Activated naive CD4-positive, alpha-beta T cell treated with anti-CD3 and anti-CD28 coated beads for 36 hours (primary cell): ENCODE results near the gene LIMA1. TPM values are rescaled to one million over a fixed set of nuclear protein-coding genes. Genes with fewer than 3 reads are reported as not detected.
A peak's percentile ranks its signal among the peaks of the same experiment; 100 is the strongest.
"Not testable (repeated sequence)": the region's sequence is repeated elsewhere in the genome, so short reads cannot be mapped to it uniquely, and the experiment has no call there.

ENCODE experiments used
- CTCF ChIA-PET: fragments of 350-600 bp; sonication (Branson Sonifier 250); formaldehyde crosslinking; loops from one replicate; lab custom pipeline; 2021; ENCODE audit warnings: antibody characterized with exemption; lab: Charles Lee
- DNase-seq: peaks from one replicate; pipeline ENCODE4 v3.0.0-alpha.2; 2020
- H3K27ac Mint-ChIP-seq: one replicate; pipeline ENCODE4 v1.8.0; 2021; ENCODE audit warnings: mild to moderate bottlenecking, mixed read lengths
- H3K27me3 Mint-ChIP-seq: one replicate; pipeline ENCODE4 v1.8.0; 2021; ENCODE audit warnings: low read depth, mixed read lengths
- H3K36me3 Mint-ChIP-seq: one replicate; pipeline ENCODE4 v1.8.0; 2021; ENCODE audit warnings: low read depth, mixed read lengths
- H3K4me1 Mint-ChIP-seq: one replicate; pipeline ENCODE4 v1.8.0; 2021; ENCODE audit warnings: low read depth, mixed read lengths
- H3K4me3 Mint-ChIP-seq: one replicate; pipeline ENCODE4 v1.8.0; 2021; ENCODE audit warnings: mild to moderate bottlenecking, moderate library complexity, mixed read lengths
- H3K9me3 Mint-ChIP-seq: one replicate; pipeline ENCODE4 v1.8.0; 2021; ENCODE audit warnings: mixed read lengths
- intact Hi-C: fragments of 100-400 bp; cut with micrococcal nuclease; formaldehyde crosslinking; loops from one replicate; pipeline ENCODE4 v1.15.1; 2023
- total RNA-seq, 2 experiments: library from RNA; stranded (reverse); gene quantifications; one replicate each; pipeline ENCODE4 v1.2.3, GENCODE V29; 2021

The LIMA1 gene
- total RNA-seq, 2 experiments from 2014 or later = 15.9 to 16.5 TPM

GRCh38 chr12:50313256-50313931, 30.1 kb upstream of the LIMA1 start:
- no peak overlapping the region for H3K27ac Mint-ChIP-seq
- intact Hi-C loops = no loop called here
- H3K36me3 Mint-ChIP-seq = no peaks in the 10 kb centered on the region
- no peak for DNase-seq
- CTCF ChIA-PET = interaction anchor here (1.3 to 2.6 kb wide), 6 partner anchors 92 to 210 kb away, joined by 3 to 12 read pairs (median 4); partner anchors contain the start of gene GPD1
- no peaks in the 10 kb centered on the region for H3K27me3 Mint-ChIP-seq
- no peak overlapping the region for H3K4me3 Mint-ChIP-seq
- no peaks in the 10 kb centered on the region for H3K4me1 Mint-ChIP-seq
- no peaks in the 10 kb centered on the region for H3K9me3 Mint-ChIP-seq

GRCh38 chr12:50311858-50312609, 28.7 kb upstream of the LIMA1 start:
- H3K27me3 Mint-ChIP-seq, H3K4me1 Mint-ChIP-seq, intact Hi-C loops, H3K27ac Mint-ChIP-seq, H3K4me3 Mint-ChIP-seq, DNase-seq, H3K9me3 Mint-ChIP-seq, H3K36me3 Mint-ChIP-seq: not testable (repeated sequence)
- CTCF ChIA-PET = interaction anchor here (0.8 kb wide), 1 partner anchor 29 kb away, joined by 3 read pairs; the partner anchor contains the start of gene LIMA1

GRCh38 chr12:50309950-50310349, 26.6 kb upstream of the LIMA1 start:
- Mint-ChIP-seq H3K27me3 (no peaks in the 10 kb centered on the region), H3K36me3 (no peaks in the 10 kb centered on the region), H3K9me3 (no peaks in the 10 kb centered on the region), H3K4me1 (no peaks in the 10 kb centered on the region), H3K4me3 (no peak overlapping the region), H3K27ac (no peak overlapping the region)
- CTCF ChIA-PET = interaction anchor here (0.6 kb wide), 1 partner anchor 120 kb away, joined by 3 read pairs; no protein-coding TSS in a partner anchor
- intact Hi-C loops = no loop called here
- DNase-seq = no peak

DNA sequence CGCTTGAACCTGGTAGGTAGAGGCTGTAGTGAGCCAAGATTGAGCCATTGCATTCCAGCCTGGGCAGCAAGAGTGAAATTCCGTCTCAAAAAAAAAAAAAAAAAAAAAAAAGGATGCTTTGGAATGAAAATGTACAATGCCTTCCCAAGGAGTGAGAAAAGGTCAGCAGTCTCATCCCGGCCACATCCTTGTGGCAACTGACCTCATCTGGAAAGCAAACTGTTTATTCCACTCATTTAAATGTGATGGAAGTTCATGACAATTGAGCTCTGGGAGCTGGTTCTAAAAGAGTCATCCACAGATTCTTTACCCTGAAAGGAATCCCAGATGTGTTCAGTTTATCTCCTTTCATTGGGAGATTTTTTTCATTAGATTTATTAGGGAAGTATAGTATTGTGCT, 19.4 kb upstream of the LIMA1 start:
- Mint-ChIP-seq H3K27ac (no peak overlapping the region), H3K27me3 (no peaks in the 10 kb centered on the region), H3K4me3 (no peak overlapping the region), H3K9me3 (no peaks in the 10 kb centered on the region), H3K36me3 (no peaks in the 10 kb centered on the region), H3K4me1 (no peaks in the 10 kb centered on the region)
- intact Hi-C loops = no loop called here
- CTCF ChIA-PET = no interaction called here
- DNase-seq = no peak

DNA sequence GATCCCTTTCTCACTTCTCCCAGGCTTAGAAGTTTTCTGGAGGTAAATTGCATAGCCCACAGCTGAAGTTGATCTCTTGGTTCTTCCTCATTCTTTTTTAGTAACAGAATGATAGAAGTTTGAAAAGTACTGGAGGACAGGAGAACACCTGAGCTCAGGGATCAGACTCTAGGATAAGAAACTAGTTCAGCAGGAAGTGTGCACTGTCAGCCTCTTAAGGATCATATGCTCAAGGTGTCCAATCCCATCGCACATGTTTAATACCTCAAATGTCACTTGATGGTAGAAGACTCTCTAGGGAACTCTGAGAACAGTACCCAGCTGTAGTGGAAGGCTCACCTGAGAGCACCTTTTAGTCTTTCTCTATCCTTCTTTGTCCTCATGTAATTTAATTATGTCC, 14.7 kb upstream of the LIMA1 start:
- Mint-ChIP-seq H3K4me1 (no peaks in the 10 kb centered on the region), H3K4me3 (no peak overlapping the region), H3K27ac (no peak overlapping the region), H3K9me3 (no peaks in the 10 kb centered on the region), H3K27me3 (no peaks in the 10 kb centered on the region), H3K36me3 (no peaks in the 10 kb centered on the region)
- DNase-seq = no peak
- CTCF ChIA-PET = interaction anchor here (0.6 kb wide), 1 partner anchor 64 kb away, joined by 3 read pairs; no protein-coding TSS in a partner anchor
- intact Hi-C loops = no loop called here

DNA sequence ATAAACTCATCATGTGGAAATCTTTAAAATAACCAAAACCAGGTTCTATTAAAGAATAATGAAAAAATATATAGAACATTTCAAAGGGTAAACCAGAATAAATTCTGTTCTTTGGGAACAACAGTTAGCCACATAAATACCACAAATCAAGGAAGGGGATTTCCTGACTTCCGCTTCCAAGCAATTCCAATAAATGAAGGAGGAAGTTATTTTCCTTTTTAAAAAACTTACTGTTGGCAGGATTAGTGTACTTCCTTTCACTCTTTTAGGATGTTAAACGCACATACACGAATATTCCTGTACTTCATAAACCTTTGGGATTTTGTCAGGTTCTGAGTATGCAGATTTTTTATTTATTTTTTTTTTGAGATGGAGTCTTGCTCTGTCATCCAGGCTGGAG, 13.7 kb upstream of the LIMA1 start:
- Mint-ChIP-seq H3K36me3 (no peaks in the 10 kb centered on the region), H3K27ac (no peak overlapping the region), H3K9me3 (no peaks in the 10 kb centered on the region), H3K27me3 (no peaks in the 10 kb centered on the region), H3K4me3 (no peak overlapping the region), H3K4me1 (no peaks in the 10 kb centered on the region)
- no peak for DNase-seq
- CTCF ChIA-PET = interaction anchor here (0.7 kb wide), 1 partner anchor 34 kb away, joined by 3 read pairs; no protein-coding TSS in a partner anchor
- intact Hi-C loops = no loop called here

GRCh38 chr12:50296554-50296953, 13.2 kb upstream of the LIMA1 start:
- Mint-ChIP-seq H3K36me3 (peaks cover 2% of the 10 kb centered on the region), H3K4me3 (no peak overlapping the region), H3K27me3 (no peaks in the 10 kb centered on the region), H3K27ac (no peak overlapping the region), H3K4me1 (no peaks in the 10 kb centered on the region), H3K9me3 (peaks cover 2% of the 10 kb centered on the region)
- CTCF ChIA-PET = interaction anchor here (0.7 kb wide), 1 partner anchor 34 kb away, joined by 3 read pairs; no protein-coding TSS in a partner anchor
- no peak for DNase-seq
- intact Hi-C loops = no loop called here

DNA sequence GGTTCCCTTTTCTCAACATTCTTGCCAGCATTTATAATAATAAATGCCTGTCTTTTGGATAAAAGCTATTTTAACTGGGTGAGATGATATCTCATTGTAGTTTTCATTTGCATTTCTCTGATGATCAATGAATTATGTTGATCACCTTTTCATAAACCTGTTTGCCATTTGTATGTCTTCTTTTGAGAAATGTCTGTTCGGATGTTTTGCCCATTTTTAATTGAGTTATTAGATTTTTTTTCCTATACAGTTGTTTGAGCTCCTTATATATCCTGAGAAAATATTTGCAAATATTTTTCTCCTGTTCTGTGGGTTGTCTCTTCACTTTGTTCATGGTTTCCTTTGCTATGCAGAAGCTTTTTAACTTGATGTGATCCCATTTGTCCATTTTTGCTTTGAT, 8.1 kb upstream of the LIMA1 start:
- Mint-ChIP-seq H3K27me3 (no peaks in the 10 kb centered on the region), H3K36me3 (peaks cover 11% of the 10 kb centered on the region), H3K9me3 (peaks cover 7% of the 10 kb centered on the region), H3K27ac (no peak overlapping the region), H3K4me1 (no peaks in the 10 kb centered on the region), H3K4me3 (no peak overlapping the region)
- intact Hi-C loops = no loop called here
- DNase-seq = no peak
- CTCF ChIA-PET = interaction anchor here (0.6 kb wide), 1 partner anchor 36 kb away, joined by 4 read pairs; no protein-coding TSS in a partner anchor

DNA sequence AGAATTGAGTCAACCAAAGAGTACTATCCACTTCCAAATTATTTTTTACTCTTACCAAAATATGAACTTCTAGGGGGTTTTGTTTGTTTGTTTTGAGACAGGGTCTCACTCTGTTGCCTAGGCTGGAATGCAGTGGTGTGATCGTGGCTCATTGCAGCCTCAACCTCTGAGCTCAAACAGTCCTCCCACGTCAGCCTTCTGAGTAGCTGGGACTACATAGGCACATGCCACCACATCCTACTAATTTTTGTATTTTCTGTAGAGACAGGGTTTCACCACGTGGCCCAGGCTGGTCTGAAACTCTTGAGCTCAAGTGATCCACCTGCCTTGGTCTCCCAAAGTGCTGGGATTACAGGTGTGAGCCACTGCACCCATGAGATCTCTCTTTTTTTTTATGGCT, 7.4 kb upstream of the LIMA1 start:
- H3K4me3 Mint-ChIP-seq, H3K9me3 Mint-ChIP-seq, DNase-seq, H3K27me3 Mint-ChIP-seq, intact Hi-C loops, H3K4me1 Mint-ChIP-seq, H3K27ac Mint-ChIP-seq: not testable (repeated sequence)
- peaks cover 11% of the 10 kb centered on the region for H3K36me3 Mint-ChIP-seq
- CTCF ChIA-PET = interaction anchor here (0.5 kb wide), 1 partner anchor 74 kb away, joined by 7 read pairs; no protein-coding TSS in a partner anchor

- Mint-ChIP-seq H3K9me3 (peaks cover 7% of the 10 kb centered on the region), H3K4me1 (peaks cover 13% of the 10 kb centered on the region), H3K36me3 (peaks cover 11% of the 10 kb centered on the region), H3K27ac (no peak overlapping the region), H3K27me3 (no peaks in the 10 kb centered on the region), H3K4me3 (no peak overlapping the region)
- CTCF ChIA-PET = interaction anchor here (0.7 kb wide), 1 partner anchor 177 kb away, joined by 3 read pairs; no protein-coding TSS in a partner anchor
- no peak for DNase-seq
- intact Hi-C loops = no loop called here
These were observed 4.0 kb upstream of the LIMA1 start for GRCh38 chr12:50287271-50287670.

DNA sequence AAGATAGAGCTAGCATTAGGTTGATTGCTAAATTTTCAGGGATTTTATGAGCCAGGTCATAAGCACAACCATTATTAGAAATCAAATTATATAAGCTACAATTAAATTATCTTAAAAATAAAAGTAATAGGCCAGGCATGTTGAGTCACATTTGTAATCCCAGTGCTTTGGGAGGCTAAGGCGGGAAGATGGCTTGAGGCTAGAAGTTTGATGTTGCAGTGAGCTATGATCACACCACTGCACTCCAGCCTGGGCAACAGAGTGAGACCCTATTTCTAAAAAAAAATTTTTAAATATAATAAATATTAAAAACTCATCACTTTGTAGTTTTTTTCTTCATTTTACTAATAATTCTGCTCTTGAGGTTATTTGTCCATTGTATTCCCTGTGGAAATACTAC, 1.9 kb upstream of the LIMA1 start:
- Mint-ChIP-seq H3K27ac (no peak overlapping the region), H3K9me3 (no peaks in the 10 kb centered on the region), H3K36me3 (no peaks in the 10 kb centered on the region), H3K4me1 (peaks cover 13% of the 10 kb centered on the region), H3K4me3 (no peak overlapping the region), H3K27me3 (no peaks in the 10 kb centered on the region)
- no peak for DNase-seq
- intact Hi-C loops = no loop called here
- CTCF ChIA-PET = interaction anchor here (0.6 kb wide), 2 partner anchors 31 to 153 kb away, joined by 3 to 4 read pairs; no protein-coding TSS in a partner anchor

DNA sequence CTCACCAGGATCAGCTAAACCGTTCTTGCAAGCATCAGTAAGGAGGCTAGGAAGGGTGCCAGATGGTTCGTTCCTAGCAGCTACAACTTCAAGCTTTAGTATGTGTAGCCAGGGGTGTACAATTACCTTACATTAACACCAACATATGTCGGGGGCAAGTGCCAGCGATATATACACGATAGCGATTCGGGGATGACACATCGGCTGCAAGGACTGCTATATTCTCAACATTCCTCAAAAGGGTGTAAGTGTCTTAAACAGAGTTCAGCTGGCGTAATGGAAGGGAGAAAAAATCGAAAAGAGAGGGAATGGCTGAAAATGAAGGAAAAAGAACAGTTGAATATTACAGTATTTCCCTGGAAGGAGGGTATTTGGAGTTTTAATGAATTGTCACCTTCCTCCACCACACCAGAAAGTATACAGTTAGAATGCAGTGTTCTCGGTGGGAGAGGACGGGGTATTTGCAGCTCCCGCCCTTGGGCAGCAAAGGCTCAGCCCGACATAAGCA, 545 bp downstream of the LIMA1 start:
- no peak for DNase-seq
- H3K4me1 Mint-ChIP-seq = peaks cover 13% of the 10 kb centered on the region
- no peaks in the 10 kb centered on the region for H3K36me3 Mint-ChIP-seq
- CTCF ChIA-PET = interaction anchor here (1.1 to 1.8 kb wide), 3 partner anchors 30 to 172 kb away, joined by 3 to 6 read pairs (median 3); no protein-coding TSS in a partner anchor
- H3K9me3 Mint-ChIP-seq = no peaks in the 10 kb centered on the region
- H3K27me3 Mint-ChIP-seq = no peaks in the 10 kb centered on the region
- intact Hi-C loops = loop anchor here (1.0 to 5.0 kb wide), 4 partner anchors 35 to 170 kb away; partner anchors contain the start of genes COX14 and LARP4
- peak overlapping the region; percentile 22 for H3K27ac Mint-ChIP-seq
- H3K4me3 Mint-ChIP-seq = peak overlapping the region; percentile 90
